GOT3 (cell line): Measurements from ENCODE around the gene ATP1B1.
"Not testable (repeated sequence)": the region's sequence is repeated elsewhere in the genome, so short reads cannot be mapped to it uniquely, and the experiment has no call there.

Experiments
- DNase-seq: peaks from one replicate; lab custom pipeline; 2025; ENCODE audit warnings: mixed read lengths; lab: John Stamatoyannopoulos, UW

ATP1B1 gene

GRCh38 chr1:169115891-169116585 lies 9.5 kb downstream of the ATP1B1 start:
- no peak for DNase-seq

GRCh38 chr1:169117014-169117413 lies 10.5 kb downstream of the ATP1B1 start:
- DNase-seq: no peak

DNA sequence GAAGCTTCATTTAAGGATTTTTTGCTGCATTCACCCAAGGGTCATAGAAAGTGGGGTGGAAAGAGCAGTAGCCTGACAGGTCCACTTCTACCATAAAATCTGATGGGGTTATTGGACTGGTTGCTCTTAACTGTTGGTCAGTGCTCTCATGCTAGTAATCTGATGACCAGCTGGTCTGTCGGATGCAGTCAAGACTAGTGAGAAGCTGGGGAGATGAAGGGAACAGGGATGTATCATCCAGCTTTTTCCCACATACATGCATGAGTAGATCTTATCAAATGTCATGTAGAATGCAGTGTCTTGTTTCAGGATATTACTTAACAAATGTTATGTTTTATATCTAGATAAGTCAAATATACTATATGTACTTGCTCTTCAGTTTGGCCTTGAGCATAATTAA lies 11.1 kb downstream of the ATP1B1 start:
- no peak for DNase-seq

GRCh38 chr1:169118227-169118626 lies 11.7 kb downstream of the ATP1B1 start:
- no peak for DNase-seq

DNA sequence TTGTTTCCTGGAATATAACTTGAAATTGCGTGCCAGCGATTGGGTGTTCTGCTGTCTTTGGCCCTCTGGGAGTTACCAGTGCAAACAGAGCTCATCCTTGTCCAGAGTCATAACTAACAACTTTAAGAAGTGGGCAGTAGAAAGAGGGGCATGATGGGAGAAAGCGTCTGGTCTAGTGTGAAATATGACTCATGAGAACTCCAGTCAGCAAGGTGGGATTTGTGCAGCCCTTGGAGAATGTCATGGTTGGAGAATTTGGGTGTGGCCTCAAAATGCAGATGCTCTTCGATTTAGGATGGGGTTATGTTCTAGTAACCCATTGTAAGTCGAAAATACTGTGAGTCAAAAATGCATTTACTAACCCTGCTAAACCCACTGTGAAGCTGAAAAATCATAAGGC lies 12.9 kb downstream of the ATP1B1 start:
- no peak for DNase-seq

GRCh38 chr1:169120066-169120465 lies 13.6 kb downstream of the ATP1B1 start:
- no peak for DNase-seq

- no peak for DNase-seq
These were observed 14.8 kb downstream of the ATP1B1 start for GRCh38 chr1:169121146-169121923.

DNA sequence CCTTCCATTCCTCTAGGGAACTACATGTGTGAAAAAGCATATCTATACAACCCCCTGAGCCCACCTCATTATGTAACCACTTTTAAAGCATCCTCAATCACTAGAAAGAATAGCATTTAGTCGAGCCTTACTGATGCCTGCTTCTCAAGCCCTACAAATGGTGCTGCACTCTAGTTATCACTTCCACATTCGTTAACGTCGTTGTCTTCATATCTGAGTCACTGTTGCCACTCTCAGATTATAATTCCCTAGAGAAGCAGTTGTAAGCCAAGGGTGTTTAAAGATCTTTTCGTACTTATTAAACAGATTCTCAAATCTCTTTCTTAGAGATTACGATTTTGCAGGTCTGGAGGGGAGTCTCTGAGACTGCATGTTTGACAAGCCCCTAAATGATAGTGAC lies 16.5 kb downstream of the ATP1B1 start:
- no peak for DNase-seq

GRCh38 chr1:169124459-169124858 lies 18.0 kb downstream of the ATP1B1 start:
- DNase-seq: no peak

DNA sequence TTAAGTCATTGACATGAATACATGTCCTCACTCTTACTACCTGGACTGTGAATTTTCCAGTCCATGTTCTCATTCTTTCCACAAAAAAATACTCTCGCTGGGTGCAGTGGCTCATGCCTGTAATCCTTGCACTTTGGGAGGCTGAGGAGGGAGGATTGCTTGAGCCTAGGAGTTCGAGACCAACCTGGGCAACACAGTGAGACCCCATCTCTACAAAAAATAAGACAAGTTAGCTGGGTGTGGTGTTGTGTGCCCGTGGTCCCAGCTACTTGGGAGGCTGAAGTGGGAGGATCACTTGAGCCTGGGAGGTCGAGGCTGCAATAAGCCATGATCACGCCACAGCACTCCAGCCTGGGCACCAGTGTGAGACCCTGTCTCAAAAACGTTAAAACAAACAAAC lies 19.1 kb downstream of the ATP1B1 start:
- not testable (repeated sequence) for DNase-seq

- DNase-seq: no peak
These were observed 19.8 kb downstream of the ATP1B1 start for GRCh38 chr1:169126335-169126734.

DNA sequence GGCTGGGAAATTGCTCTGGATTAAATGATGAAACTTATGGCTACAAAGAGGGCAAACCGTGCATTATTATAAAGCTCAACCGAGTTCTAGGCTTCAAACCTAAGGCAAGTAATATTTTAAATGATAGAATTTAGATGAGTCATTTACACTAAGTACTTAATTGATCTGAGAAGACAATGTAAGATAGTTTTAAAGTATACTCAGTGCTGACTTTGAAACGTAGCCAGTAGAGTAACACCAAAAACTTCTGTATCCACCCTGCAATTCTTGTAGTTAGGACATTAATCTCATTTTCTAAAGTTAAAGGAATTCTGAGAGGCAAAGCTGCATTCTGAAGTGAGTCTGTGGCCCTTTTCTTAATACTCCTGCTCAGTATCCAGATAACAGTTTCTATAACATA lies 20.8 kb downstream of the ATP1B1 start:
- no peak for DNase-seq

GRCh38 chr1:169128562-169128961 lies 22.1 kb downstream of the ATP1B1 start:
- DNase-seq: no peak

- no peak for DNase-seq
These were observed 22.8 kb downstream of the ATP1B1 start for GRCh38 chr1:169129109-169129784.

DNA sequence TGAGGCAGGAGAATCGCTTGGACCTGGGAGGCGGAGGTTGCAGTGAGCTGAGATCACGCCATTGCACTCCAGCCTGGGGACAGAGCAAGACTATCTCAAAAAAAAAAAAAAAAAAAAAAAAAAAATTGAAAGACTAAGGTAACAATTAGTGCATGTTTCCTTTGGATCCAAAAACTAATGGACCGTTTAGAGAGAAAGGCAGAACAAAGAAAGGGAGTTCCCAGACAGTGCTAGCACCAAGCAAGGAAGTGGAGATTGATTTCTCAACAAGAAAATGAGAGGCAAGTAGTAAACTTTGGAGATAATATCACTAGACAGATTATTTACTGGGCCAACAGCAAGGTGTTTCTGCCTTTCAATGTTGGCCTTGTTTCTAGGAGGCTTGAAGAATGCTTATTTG lies 24.2 kb downstream of the ATP1B1 start:
- DNase-seq: no peak

DNA sequence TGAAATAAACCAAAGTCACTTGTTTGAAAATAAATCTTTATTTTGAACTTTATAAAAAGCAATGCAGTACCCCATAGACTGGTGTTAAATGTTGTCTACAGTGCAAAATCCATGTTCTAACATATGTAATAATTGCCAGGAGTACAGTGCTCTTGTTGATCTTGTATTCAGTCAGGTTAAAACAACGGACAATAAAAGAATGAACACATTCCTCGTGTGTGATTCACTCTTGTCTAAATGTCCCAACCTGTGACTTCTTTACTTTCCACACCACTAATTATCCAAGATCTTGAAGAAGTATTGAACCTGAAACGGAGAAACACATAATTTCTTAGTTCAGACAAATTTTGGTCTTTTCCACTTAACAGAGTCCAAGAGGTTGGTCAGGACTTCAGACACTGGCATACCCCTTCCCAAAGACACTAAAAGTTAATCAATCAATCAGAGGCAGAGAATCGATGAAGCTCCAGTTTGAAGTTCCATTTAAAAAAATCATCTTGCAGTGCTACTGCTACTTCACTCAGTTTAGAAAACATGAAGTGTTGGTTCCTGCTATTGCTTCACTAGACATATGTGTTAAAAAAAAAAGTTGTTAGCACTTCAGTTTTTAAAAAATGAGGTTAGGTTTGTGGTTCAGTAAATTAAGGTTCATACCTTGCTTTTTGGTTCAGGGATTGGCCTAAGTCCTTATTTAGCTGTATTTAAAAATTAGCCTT lies 26.2 kb downstream of the ATP1B1 start:
- no peak for DNase-seq

DNA sequence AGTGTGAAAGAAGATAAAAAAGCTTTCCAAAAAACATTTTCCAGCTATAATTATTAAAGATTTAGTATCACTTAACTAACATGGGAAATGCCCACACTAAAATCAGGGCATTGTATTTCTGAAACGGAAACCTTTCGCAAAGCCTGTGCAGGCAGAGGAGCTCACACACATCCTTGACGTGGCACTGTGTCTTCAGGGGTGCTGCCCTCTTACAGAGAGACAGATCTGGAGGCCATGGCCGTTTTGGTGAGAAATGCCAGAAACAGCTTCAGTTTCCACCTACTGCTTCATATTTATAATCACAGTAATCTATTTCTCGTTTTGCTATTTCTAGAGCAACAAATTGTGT lies 26.7 kb downstream of the ATP1B1 start:
- DNase-seq: no peak

DNA sequence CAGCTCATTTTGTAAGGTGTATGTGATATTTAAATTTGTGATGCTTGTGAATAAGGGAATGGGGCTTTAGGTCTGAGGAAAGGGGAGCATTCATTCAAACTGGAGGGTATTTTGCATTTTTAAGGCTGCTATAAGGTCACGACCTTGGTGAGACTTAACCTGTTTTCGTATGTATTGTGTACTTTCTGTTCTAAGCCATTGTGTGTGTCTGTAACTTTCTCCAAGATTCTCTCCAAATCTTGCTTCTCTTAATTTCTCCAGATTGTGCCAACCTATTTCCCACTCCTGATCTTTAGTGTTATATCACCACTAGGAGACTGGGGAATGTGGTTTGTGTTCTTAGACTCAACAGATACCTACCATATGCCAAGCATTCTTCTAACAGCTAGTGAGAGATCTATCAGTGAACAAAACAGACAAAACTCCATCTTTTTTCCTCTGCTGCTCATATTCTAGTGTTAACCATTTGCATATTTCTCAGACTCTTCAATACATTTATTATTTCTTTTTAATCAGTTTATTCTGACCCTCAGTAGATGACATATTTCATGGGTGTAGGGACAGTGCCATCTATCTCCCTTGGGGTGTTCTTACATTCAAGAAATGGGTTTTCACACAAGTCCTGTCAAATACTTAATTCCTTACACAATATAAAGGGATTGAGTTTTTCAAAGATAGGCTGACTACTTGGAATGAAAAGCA lies 27.5 kb downstream of the ATP1B1 start:
- DNase-seq: no peak

- DNase-seq: no peak
These were observed 30.9 kb downstream of the ATP1B1 start for GRCh38 chr1:169137357-169137756.

DNA sequence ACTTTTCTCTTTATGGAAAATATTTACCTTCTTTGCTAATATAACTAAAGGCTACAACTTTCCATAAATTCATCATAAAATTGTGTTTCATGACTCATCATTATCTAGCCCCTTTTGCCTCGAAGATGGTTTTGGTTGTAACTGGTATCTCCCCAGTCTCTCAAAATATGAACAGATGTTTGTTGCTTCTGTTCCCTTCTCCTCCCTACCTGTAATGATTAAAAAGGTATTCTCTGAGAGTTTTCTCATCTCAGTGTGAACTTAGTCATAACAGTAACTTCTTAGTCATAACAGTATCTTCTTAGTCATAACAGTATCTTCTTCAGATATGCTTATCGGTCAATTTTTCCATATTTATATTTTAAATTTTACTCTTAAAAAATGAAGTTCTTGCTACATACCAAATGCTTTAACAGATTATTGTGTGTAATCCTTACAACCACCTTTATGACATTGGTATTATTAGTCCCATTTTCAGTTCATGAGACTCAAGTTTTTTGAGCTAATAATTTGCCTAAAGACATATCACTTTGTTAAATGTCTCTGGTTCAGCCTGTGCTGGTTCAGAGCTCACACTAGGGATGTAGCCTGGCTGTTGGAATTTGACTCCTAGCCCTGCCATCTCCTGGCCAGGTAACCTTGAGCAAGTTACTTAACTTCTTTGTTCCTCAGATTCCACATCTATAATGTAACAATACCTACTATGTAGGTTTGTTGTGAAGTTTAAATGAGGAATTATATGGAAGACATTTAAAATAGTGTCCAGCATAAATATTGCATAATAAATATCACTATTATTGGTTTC lies 32.6 kb downstream of the ATP1B1 start:
- no peak for DNase-seq

GRCh38 chr1:169141356-169141755 lies 34.9 kb downstream of the ATP1B1 start:
- DNase-seq: no peak
